ENCODE measurements around the gene SUSD5. TPM values are rescaled to one million over a fixed set of nuclear protein-coding genes. Genes with fewer than 3 reads are reported as not detected.
"Not testable (repeated sequence)": the region's sequence is repeated elsewhere in the genome, so short reads cannot be mapped to it uniquely, and the experiment has no call there.

The SUSD5 gene
- total RNA-seq, 3 donors from 2014 or later: 0.66 to 4.2 (median 3.8) TPM

GRCh38 chr3:33113772-33114621 is 104.6 kb downstream of the SUSD5 start, which contains the start of gene CRTAP:
TSS of gene CRTAP (plus strand) at chr3:33114014. CDS start at chr3:33114078, 64 bp downstream.
- H3K9me3 ChIP-seq: no peaks in the 10 kb centered on the region
- no peaks in the 10 kb centered on the region for H3K27me3 ChIP-seq
- H3K4me3 ChIP-seq: peak within 1 kb of the TSS; percentile 53 to 99 (median 89)
- intact Hi-C loops (cut with DNase I; ENCODE audit: low total_unique reads): no loop called here
- H3K4me1 ChIP-seq: no peaks in the 10 kb centered on the region
- peak within 1 kb of the TSS; percentile 92 to 96 for H3K27ac ChIP-seq
- H3K36me3 ChIP-seq: no peaks in the 10 kb centered on the region
- peak; percentile 85 to 89 for DNase-seq (ENCODE audit: low spot score in 2 of 2)
- TF ChIP-seq POLR2AphosphoS5 (IDR thresholded peaks at IDR 0.05): peak in 2 of 3 donors; percentile 16 to 43
- TF ChIP-seq CTCF (IDR thresholded peaks at IDR 0.05): no peak

- H3K4me1 ChIP-seq: no peaks in the 10 kb centered on the region
- intact Hi-C loops (cut with DNase I; ENCODE audit: low total_unique reads): no loop called here
- DNase-seq (ENCODE audit: low spot score in 2 of 2): no peak
Measured at GRCh38 chr3:33111581-33111980, 107.0 kb downstream of the SUSD5 start.

GRCh38 chr3:33106854-33107253 is 111.8 kb downstream of the SUSD5 start:
- DNase-seq (ENCODE audit: low spot score in 2 of 2); H3K9me3 ChIP-seq; H3K27me3 ChIP-seq; H3K27ac ChIP-seq; intact Hi-C loops (cut with DNase I; ENCODE audit: low total_unique reads); H3K4me1 ChIP-seq; H3K36me3 ChIP-seq; H3K4me3 ChIP-seq: not testable (repeated sequence)

More at GRCh38 chr3:33111581-33111980, 107.0 kb downstream of the SUSD5 start:
- Histone ChIP-seq H3K27ac (no peak overlapping the region), H3K4me3 (no peak overlapping the region), H3K27me3 (no peaks in the 10 kb centered on the region), H3K36me3 (no peaks in the 10 kb centered on the region), H3K9me3 (no peaks in the 10 kb centered on the region)
- TF ChIP-seq POLR2A (IDR thresholded peaks at IDR 0.05) (no peak), CTCF (IDR thresholded peaks at IDR 0.05) (no peak), POLR2AphosphoS5 (IDR thresholded peaks at IDR 0.05) (no peak)

GRCh38 chr3:33105341-33105948 is 113.2 kb downstream of the SUSD5 start:
- TF ChIP-seq POLR2A (IDR thresholded peaks at IDR 0.05) (no peak), CTCF (IDR thresholded peaks at IDR 0.05) (no peak), POLR2AphosphoS5 (IDR thresholded peaks at IDR 0.05) (no peak)
- Histone ChIP-seq H3K36me3 (no peaks in the 10 kb centered on the region), H3K4me1 (no peaks in the 10 kb centered on the region), H3K4me3 (no peak overlapping the region), H3K9me3 (no peaks in the 10 kb centered on the region), H3K27me3 (no peaks in the 10 kb centered on the region), H3K27ac (no peak overlapping the region)
- intact Hi-C loops (cut with DNase I; ENCODE audit: low total_unique reads): no loop called here
- no peak for DNase-seq (ENCODE audit: low spot score in 2 of 2)

- no peaks in the 10 kb centered on the region for H3K36me3 ChIP-seq
Measured at GRCh38 chr3:33104803-33105202, 113.8 kb downstream of the SUSD5 start.

More at GRCh38 chr3:33104803-33105202, 113.8 kb downstream of the SUSD5 start:
- Histone ChIP-seq H3K27ac (no peak overlapping the region), H3K4me1 (no peaks in the 10 kb centered on the region), H3K4me3 (no peak overlapping the region), H3K9me3 (no peaks in the 10 kb centered on the region), H3K27me3 (no peaks in the 10 kb centered on the region)
- no peak for DNase-seq (ENCODE audit: low spot score in 2 of 2)
- no peak for TF ChIP-seq POLR2A (IDR thresholded peaks at IDR 0.05)
- TF ChIP-seq POLR2AphosphoS5 (IDR thresholded peaks at IDR 0.05): no peak
- no peak for TF ChIP-seq CTCF (IDR thresholded peaks at IDR 0.05)
- intact Hi-C loops (cut with DNase I; ENCODE audit: low total_unique reads): no loop called here

All from breast epithelium (tissue), 4 donors.